GM12878 (cell line): ENCODE results near the gene CFAP57. TPM values are rescaled to one million over a fixed set of nuclear protein-coding genes. Genes with fewer than 3 reads are reported as not detected.

Experiments used
- ATAC-seq: fragments of 200-7000 bp; cut with Tn5 transposase; 3 replicates; pipeline ENCODE4 v1.9.1; 2020; ENCODE audit warnings: mild to moderate bottlenecking, moderate library complexity
- BruUV-seq: library from RNA; stranded (reverse); fragments of 400-500 nt; replicated peaks from 2 replicates; lab custom pipeline; 2021; lab: Mats Ljungman, UMichigan
- CTCF ChIA-PET: fragments of 300-600 bp; sonication (Branson Sonifier 250); formaldehyde crosslinking; extraction: SDS; loops from one replicate; lab custom pipeline; 2021; ENCODE audit warnings: inconsistent platforms; lab: Yijun Ruan, JAX
- POLR2A ChIA-PET: fragments of 350-600 bp; formaldehyde crosslinking; extraction: SDS; loops from one replicate; lab custom pipeline; 2021; ENCODE audit warnings: inconsistent platforms; lab: Charles Lee
- RAD21 ChIA-PET: fragments of 300-600 bp; sonication (Branson Sonifier 250); formaldehyde crosslinking; loops from one replicate; lab custom pipeline; 2023; ENCODE audit warnings: antibody characterized with exemption; ENCODE audit not compliant: unreplicated experiment; lab: Charles Lee
- SMC1A ChIA-PET: fragments of 300-600 bp; sonication (Branson Sonifier 250); formaldehyde crosslinking; loops from one replicate; lab custom pipeline; 2023; ENCODE audit not compliant: unreplicated experiment, uncharacterized antibody; lab: Charles Lee
- DNase-seq: peaks from one replicate; pipeline ENCODE4 v3.0.0-alpha.2; 2011; ENCODE audit warnings: low read depth, low spot score
- FAIRE-seq: peaks from 3 replicates; lab custom pipeline; 2011; peaks lifted over from hg19 to GRCh38; lab: Jason Lieb, UNC
- H2AFZ ChIP-seq: 2 replicates; pipeline ENCODE4 v1.6.0; 2011; ENCODE audit warnings: low read depth, low read length, control low read depth; ENCODE audit not compliant: control insufficient read depth
- H3K27ac ChIP-seq: 2 replicates; pipeline ENCODE4 v1.5.1; 2011; ENCODE audit warnings: control low read depth; ENCODE audit not compliant: control insufficient read depth, insufficient read depth
- H3K27me3 ChIP-seq, 2 experiments: replicated peaks in 1 of 2; 2 replicates each; pipeline versions ENCODE4 v1.6.0 to v1.6.1; 2011; ENCODE audit warnings: low read length in 1 of 2; ENCODE audit not compliant: control insufficient read depth in 2 of 2, insufficient read depth in 2 of 2
- H3K36me3 ChIP-seq, 2 experiments: 2 replicates each; pipeline ENCODE4 v1.5.1; 2011; ENCODE audit warnings: low read length in 1 of 2; ENCODE audit not compliant: control insufficient read depth in 2 of 2, insufficient read depth in 2 of 2
- H3K4me1 ChIP-seq: 2 replicates; pipeline ENCODE4 v1.6.1; 2011; ENCODE audit warnings: mild to moderate bottlenecking, low read length, moderate library complexity, mixed read lengths; ENCODE audit not compliant: control insufficient read depth, insufficient read depth
- H3K4me2 ChIP-seq: 2 replicates; pipeline ENCODE4 v1.6.0; 2011; ENCODE audit warnings: control low read depth; ENCODE audit not compliant: control insufficient read depth, insufficient read depth
- H3K4me3 ChIP-seq: fragments of 200-600 bp; sonication (generic); 2 replicates; pipeline ENCODE4 v1.5.1; 2016
- H3K79me2 ChIP-seq: 2 replicates; pipeline ENCODE4 v1.6.0; 2011; ENCODE audit warnings: low read length; ENCODE audit not compliant: control insufficient read depth, insufficient read depth
- H3K9ac ChIP-seq: 2 replicates; pipeline ENCODE4 v1.8.0; 2011; ENCODE audit warnings: low read length, control low read depth, mixed read lengths; ENCODE audit not compliant: control insufficient read depth, insufficient read depth
- H3K9me3 ChIP-seq: replicated peaks from 3 replicates; pipeline ENCODE4 v1.5.1; 2011; ENCODE audit warnings: mild to moderate bottlenecking, low read length; ENCODE audit not compliant: control insufficient read depth, insufficient read depth
- H4K20me1 ChIP-seq: 2 replicates; pipeline ENCODE4 v1.6.0; 2011; ENCODE audit not compliant: control insufficient read depth, insufficient read depth
- BRCA1 ChIP-seq: IDR thresholded peaks from 2 replicates; pipeline ENCODE4 v1.6.1; 2011; ENCODE audit warnings: low read depth, low read length, improper control_type of control experiment
- HDAC2 ChIP-seq: fragments of 200-600 bp; sonication (generic); IDR thresholded peaks from 2 replicates; pipeline ENCODE4 v1.6.1; 2017
- KLF5 ChIP-seq: fragments of 450-650 bp; IDR thresholded peaks from 2 replicates; pipeline ENCODE4 v1.6.1; 2014; ENCODE audit warnings: mild to moderate bottlenecking; ENCODE audit not compliant: partially characterized antibody
- POLR2AphosphoS2 ChIP-seq: IDR thresholded peaks from 2 replicates; pipeline ENCODE4 v1.6.1; 2011; ENCODE audit warnings: low read depth, mild to moderate bottlenecking, low read length, improper control_type of control experiment, moderate library complexity
- POU2F2 ChIP-seq: IDR thresholded peaks from 3 replicates; pipeline ENCODE4 v1.6.1; 2011; ENCODE audit warnings: low read depth, mild to moderate bottlenecking, low read length, borderline replicate concordance
- RFX5 ChIP-seq: IDR thresholded peaks from 2 replicates; pipeline ENCODE4 v1.6.1; 2011; ENCODE audit warnings: low read depth, low read length, improper control_type of control experiment
- ZNF207 ChIP-seq: fragments of 450-650 bp; IDR thresholded peaks from 2 replicates; pipeline ENCODE4 v1.6.1; 2014; ENCODE audit warnings: antibody characterized with exemption, mild to moderate bottlenecking, borderline replicate concordance
- WGBS: methylation state at CpG from one replicate; pipeline ENCODE4 v1.1.6; 2016; ENCODE audit warnings: low lambda C conversion rate; ENCODE audit not compliant: insufficient replicate concordance, insufficient coverage; ENCODE audit errors: missing lambda C conversion rate; 5-methylcytosine and 5-hydroxymethylcytosine counted together
- in situ Hi-C: fragments of 300-500 bp; cut with MboI; formaldehyde crosslinking; loops from 9 replicates; pipeline ENCODE4 v1.14.3; 2018; ENCODE audit warnings: mixed read lengths
- intact Hi-C: fragments of 100-400 bp; cut with micrococcal nuclease; formaldehyde crosslinking; loops from one replicate; pipeline ENCODE4 v1.14.2; 2022; ENCODE audit not compliant: unreplicated experiment
- polyA plus RNA-seq, 11 experiments: library from polyadenylated mRNA; depleted of rRNA in 4 of 11; unstranded in 6 of 11; stranded (reverse) in 5 of 11; fragments of >200 nt; fragmentation: Nextera tagmentation in 4 of 11; fragmentation: Illumina TruSeq in 1 of 11; extraction: Ambion mirVana in 4 of 11; extraction: Trizol in 1 of 11; gene quantifications; 1 replicate in 1 of 11; 2 replicates in 10 of 11; pipeline versions ENCODE4 v1.2.1 to v1.2.3, GENCODE V29; 2011 to 2016; ENCODE audit warnings: inconsistent platforms in 2 of 11, missing spikeins in 2 of 11, low read depth in 1 of 11
- total RNA-seq, 4 experiments: library from RNA; depleted of rRNA in 3 of 4; stranded (reverse); fragments of >200 nt in 3 of 4; fragmentation: Illumina TruSeq in 1 of 4; extraction: Trizol in 1 of 4; gene quantifications; 2 replicates each; pipeline versions ENCODE4 v1.2.1 to v1.2.3, GENCODE V29; 2013 to 2021
- TF ChIP-seq, protein P1 (sequence below), 3 experiments: IDR thresholded peaks in 2 of 3; conservative IDR thresholded peaks in 1 of 3; 2 replicates each; pipeline ENCODE4 v1.5.1; 2011; ENCODE audit warnings: low read depth in 3 of 3, low read length in 3 of 3, mild to moderate bottlenecking in 3 of 3, control low read depth in 2 of 3, moderate library complexity in 2 of 3, inconsistent platforms in 1 of 3, mixed read lengths in 1 of 3; ENCODE audit not compliant: control insufficient read depth in 2 of 3, insufficient read depth in 1 of 3; ENCODE audit errors: extremely low read depth in 1 of 3
- TF ChIP-seq, protein P2 (sequence below): IDR thresholded peaks from 2 replicates; pipeline ENCODE4 v1.6.1; 2012; ENCODE audit warnings: improper control_type of control experiment, low read depth, low read length; ENCODE audit not compliant: insufficient replicate concordance

The CFAP57 gene
- total and polyA plus RNA-seq, 10 of the 15 experiments (the other 5 are each of a cell fraction or from before 2014, with no cell fraction given): 0.45 to 4.8 (median 1.3) TPM

DNA sequence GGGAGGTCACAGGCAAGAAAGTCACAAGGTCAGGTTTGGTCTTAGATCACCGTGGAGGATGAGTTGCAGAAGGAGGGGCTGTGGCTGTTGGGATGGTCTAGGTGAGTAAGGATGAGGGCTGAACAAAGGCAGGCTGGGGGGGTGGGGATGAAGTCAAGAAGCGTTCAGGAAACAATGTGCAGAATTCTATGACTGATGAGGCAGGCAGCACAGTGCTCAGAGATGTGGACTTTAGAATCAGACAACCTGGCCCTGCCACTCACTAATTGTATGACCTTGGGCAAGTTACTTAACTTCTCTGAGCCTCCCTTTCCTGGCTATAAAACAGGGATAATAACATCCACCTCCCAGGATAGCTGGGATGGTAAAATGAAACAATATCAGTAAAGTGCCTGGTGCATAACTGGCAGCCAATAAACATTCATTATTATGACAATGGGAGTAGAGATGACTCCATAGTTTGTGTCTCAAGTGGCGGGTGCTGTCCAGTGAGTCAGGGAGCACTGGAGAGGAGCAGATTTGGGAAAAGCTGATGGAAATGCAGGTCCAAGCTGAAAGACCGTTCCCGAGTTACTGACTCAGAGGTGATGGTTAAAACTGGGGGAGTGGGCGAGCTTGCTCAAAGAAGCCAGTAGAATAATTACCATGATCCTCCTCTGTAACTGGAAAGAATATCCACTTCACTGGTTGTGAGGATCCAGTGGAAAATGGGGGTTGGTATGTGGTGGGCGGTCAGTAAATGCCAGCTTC is 130.8 kb downstream of the CFAP57 start:
- no peaks in the 10 kb centered on the region for H3K9me3 ChIP-seq
- H3K4me1 ChIP-seq: no peaks in the 10 kb centered on the region
- CTCF ChIA-PET: interaction anchor here (0.6 to 1.2 kb wide), 3 partner anchors 64 to 151 kb away, joined by 3 to 4 read pairs (median 3); partner anchors contain the start of gene HYI
- no peaks in the 10 kb centered on the region for H3K36me3 ChIP-seq
- TF ChIP-seq KLF5: no peak
- TF ChIP-seq, protein P1, sequence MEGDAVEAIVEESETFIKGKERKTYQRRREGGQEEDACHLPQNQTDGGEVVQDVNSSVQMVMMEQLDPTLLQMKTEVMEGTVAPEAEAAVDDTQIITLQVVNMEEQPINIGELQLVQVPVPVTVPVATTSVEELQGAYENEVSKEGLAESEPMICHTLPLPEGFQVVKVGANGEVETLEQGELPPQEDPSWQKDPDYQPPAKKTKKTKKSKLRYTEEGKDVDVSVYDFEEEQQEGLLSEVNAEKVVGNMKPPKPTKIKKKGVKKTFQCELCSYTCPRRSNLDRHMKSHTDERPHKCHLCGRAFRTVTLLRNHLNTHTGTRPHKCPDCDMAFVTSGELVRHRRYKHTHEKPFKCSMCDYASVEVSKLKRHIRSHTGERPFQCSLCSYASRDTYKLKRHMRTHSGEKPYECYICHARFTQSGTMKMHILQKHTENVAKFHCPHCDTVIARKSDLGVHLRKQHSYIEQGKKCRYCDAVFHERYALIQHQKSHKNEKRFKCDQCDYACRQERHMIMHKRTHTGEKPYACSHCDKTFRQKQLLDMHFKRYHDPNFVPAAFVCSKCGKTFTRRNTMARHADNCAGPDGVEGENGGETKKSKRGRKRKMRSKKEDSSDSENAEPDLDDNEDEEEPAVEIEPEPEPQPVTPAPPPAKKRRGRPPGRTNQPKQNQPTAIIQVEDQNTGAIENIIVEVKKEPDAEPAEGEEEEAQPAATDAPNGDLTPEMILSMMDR (IDR thresholded peaks at IDR 0.05 in 2 of 3, conservative IDR thresholded peaks at IDR 0.05 in 1 of 3; ENCODE audit: control insufficient read depth in 2 of 3, extremely low read depth in 1 of 3, insufficient read depth in 1 of 3, low read depth in 3 of 3, low read length in 3 of 3): no peak
- no peak for TF ChIP-seq RFX5
- TF ChIP-seq POLR2AphosphoS2: no peak
- no peak for TF ChIP-seq ZNF207
- TF ChIP-seq HDAC2: no peak
- TF ChIP-seq, protein P2, sequence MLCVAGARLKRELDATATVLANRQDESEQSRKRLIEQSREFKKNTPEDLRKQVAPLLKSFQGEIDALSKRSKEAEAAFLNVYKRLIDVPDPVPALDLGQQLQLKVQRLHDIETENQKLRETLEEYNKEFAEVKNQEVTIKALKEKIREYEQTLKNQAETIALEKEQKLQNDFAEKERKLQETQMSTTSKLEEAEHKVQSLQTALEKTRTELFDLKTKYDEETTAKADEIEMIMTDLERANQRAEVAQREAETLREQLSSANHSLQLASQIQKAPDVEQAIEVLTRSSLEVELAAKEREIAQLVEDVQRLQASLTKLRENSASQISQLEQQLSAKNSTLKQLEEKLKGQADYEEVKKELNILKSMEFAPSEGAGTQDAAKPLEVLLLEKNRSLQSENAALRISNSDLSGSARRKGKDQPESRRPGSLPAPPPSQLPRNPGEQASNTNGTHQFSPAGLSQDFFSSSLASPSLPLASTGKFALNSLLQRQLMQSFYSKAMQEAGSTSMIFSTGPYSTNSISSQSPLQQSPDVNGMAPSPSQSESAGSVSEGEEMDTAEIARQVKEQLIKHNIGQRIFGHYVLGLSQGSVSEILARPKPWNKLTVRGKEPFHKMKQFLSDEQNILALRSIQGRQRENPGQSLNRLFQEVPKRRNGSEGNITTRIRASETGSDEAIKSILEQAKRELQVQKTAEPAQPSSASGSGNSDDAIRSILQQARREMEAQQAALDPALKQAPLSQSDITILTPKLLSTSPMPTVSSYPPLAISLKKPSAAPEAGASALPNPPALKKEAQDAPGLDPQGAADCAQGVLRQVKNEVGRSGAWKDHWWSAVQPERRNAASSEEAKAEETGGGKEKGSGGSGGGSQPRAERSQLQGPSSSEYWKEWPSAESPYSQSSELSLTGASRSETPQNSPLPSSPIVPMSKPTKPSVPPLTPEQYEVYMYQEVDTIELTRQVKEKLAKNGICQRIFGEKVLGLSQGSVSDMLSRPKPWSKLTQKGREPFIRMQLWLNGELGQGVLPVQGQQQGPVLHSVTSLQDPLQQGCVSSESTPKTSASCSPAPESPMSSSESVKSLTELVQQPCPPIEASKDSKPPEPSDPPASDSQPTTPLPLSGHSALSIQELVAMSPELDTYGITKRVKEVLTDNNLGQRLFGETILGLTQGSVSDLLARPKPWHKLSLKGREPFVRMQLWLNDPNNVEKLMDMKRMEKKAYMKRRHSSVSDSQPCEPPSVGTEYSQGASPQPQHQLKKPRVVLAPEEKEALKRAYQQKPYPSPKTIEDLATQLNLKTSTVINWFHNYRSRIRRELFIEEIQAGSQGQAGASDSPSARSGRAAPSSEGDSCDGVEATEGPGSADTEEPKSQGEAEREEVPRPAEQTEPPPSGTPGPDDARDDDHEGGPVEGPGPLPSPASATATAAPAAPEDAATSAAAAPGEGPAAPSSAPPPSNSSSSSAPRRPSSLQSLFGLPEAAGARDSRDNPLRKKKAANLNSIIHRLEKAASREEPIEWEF: no peak
- no peak for TF ChIP-seq POU2F2
- no peak for TF ChIP-seq BRCA1
- no peaks in the 10 kb centered on the region for H3K79me2 ChIP-seq
- SMC1A ChIA-PET: interaction anchor here (0.7 to 1.2 kb wide), 5 partner anchors 17 to 72 kb away, joined by 3 to 4 read pairs (median 3); partner anchors contain the start of gene C1orf210
- FAIRE-seq (no peak), ATAC-seq (no peak), DNase-seq (no peak)
- H3K4me3 ChIP-seq: no peak overlapping the region
- H4K20me1 ChIP-seq: no peaks in the 10 kb centered on the region
- H2AFZ ChIP-seq: no peak overlapping the region
- no peak overlapping the region for H3K4me2 ChIP-seq
- H3K9ac ChIP-seq: no peak overlapping the region
- intact Hi-C loops: no loop called here
- in situ Hi-C loops: no loop called here
- RAD21 ChIA-PET: interaction anchor here (0.6 to 1.2 kb wide), 3 partner anchors 63 to 331 kb away, joined by 3 read pairs; no protein-coding TSS in a partner anchor
- BruUV-seq: no TSS peak
- H3K27ac ChIP-seq: no peak overlapping the region
- POLR2A ChIA-PET: no interaction called here
- WGBS: 19% methylated on average over 7 of the region's 7 CpGs
- no peaks in the 10 kb centered on the region for H3K27me3 ChIP-seq
